H1 (cell line): ENCODE results near the gene NCF2.

ENCODE experiments used
- CBX8 ChIP-seq: fragments of 300-800, 300-1000 bp; sonication (generic); IDR thresholded peaks from 2 replicates; pipeline ENCODE4 v1.7.1; 2016; ENCODE audit warnings: low read depth, low read length, borderline replicate concordance
- CREB1 ChIP-seq: IDR thresholded peaks from 2 replicates; pipeline ENCODE4 v1.6.1; 2012; ENCODE audit warnings: inconsistent platforms
- EGR1 ChIP-seq: IDR thresholded peaks from 2 replicates; pipeline ENCODE4 v1.6.1; 2011; ENCODE audit warnings: low read depth, low read length, borderline replicate concordance
- JUN ChIP-seq: IDR thresholded peaks from 2 replicates; pipeline ENCODE4 v1.6.1; 2011; ENCODE audit warnings: low read depth, mild to moderate bottlenecking, improper control_type of control experiment, low read length
- KDM1A ChIP-seq: fragments of 200-600, 300-600 bp; sonication (generic); IDR thresholded peaks from 2 replicates; pipeline ENCODE4 v1.7.1; 2016; ENCODE audit warnings: mild to moderate bottlenecking, low read length, borderline replicate concordance
- POLR2A ChIP-seq, 2 experiments: IDR thresholded peaks; 1 replicate in 1 of 2; 2 replicates in 1 of 2; pipeline ENCODE4 v1.6.1; 2011; ENCODE audit warnings: low read depth in 2 of 2, low read length in 2 of 2, mild to moderate bottlenecking in 2 of 2; ENCODE audit errors: control extremely low read depth in 1 of 2
- SRF ChIP-seq: IDR thresholded peaks from 2 replicates; pipeline ENCODE4 v1.6.1; 2011; ENCODE audit warnings: mild to moderate bottlenecking, low read depth, low read length, moderate library complexity
- SUZ12 ChIP-seq: fragments of 200-600 bp; sonication (generic); IDR thresholded peaks from 2 replicates; pipeline ENCODE4 v1.6.1; 2012; ENCODE audit warnings: mild to moderate bottlenecking, inconsistent platforms, low read length, moderate library complexity, mixed read lengths
- TF ChIP-seq, protein P1 (sequence below), 3 experiments: IDR thresholded peaks; 1 replicate in 2 of 3; 2 replicates in 1 of 3; pipeline versions ENCODE4 v1.5.1 to v1.6.1; 2011; ENCODE audit warnings: low read length in 3 of 3, mild to moderate bottlenecking in 3 of 3, inconsistent platforms in 2 of 3, low read depth in 1 of 3, moderate library complexity in 1 of 3; ENCODE audit not compliant: insufficient read depth in 1 of 3; ENCODE audit errors: control extremely low read depth in 1 of 3
- TF ChIP-seq, protein P2 (sequence below): IDR thresholded peaks from 2 replicates; pipeline ENCODE4 v1.6.1; 2011; ENCODE audit warnings: low read depth, mild to moderate bottlenecking, low read length; ENCODE audit not compliant: insufficient read depth

DNA sequence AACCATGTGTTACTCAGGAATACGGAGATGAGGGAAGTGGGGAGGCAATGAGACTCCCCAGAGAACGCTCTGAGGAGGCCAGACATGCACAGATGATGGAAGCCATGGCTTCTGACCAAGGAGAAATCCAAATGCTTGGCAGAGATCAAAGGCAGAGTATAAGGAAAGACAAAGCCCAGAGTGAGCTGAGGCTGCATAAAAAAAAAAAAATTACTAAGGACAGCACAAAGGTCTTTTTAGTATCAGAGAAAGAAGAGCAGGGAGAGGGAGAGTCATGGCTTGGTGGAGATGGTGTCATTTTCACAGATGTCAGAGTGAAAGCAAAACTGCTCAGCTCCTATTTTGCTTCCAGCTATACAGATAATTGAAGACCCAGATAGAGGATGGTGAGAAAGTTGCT lies 8.1 kb upstream of the NCF2 start:
- TF ChIP-seq, protein P1, sequence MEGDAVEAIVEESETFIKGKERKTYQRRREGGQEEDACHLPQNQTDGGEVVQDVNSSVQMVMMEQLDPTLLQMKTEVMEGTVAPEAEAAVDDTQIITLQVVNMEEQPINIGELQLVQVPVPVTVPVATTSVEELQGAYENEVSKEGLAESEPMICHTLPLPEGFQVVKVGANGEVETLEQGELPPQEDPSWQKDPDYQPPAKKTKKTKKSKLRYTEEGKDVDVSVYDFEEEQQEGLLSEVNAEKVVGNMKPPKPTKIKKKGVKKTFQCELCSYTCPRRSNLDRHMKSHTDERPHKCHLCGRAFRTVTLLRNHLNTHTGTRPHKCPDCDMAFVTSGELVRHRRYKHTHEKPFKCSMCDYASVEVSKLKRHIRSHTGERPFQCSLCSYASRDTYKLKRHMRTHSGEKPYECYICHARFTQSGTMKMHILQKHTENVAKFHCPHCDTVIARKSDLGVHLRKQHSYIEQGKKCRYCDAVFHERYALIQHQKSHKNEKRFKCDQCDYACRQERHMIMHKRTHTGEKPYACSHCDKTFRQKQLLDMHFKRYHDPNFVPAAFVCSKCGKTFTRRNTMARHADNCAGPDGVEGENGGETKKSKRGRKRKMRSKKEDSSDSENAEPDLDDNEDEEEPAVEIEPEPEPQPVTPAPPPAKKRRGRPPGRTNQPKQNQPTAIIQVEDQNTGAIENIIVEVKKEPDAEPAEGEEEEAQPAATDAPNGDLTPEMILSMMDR (IDR thresholded peaks at IDR 0.05; ENCODE audit: control extremely low read depth in 1 of 3, insufficient read depth in 1 of 3, low read depth in 1 of 3, low read length in 3 of 3): no peak
- TF ChIP-seq KDM1A (no peak), JUN (no peak), EGR1 (no peak), SRF (no peak), SUZ12 (no peak), CREB1 (no peak), POLR2A (IDR thresholded peaks at IDR 0.05; ENCODE audit: control extremely low read depth in 1 of 2, low read depth in 2 of 2, low read length in 2 of 2) (no peak), CBX8 (no peak)
- TF ChIP-seq, protein P2, sequence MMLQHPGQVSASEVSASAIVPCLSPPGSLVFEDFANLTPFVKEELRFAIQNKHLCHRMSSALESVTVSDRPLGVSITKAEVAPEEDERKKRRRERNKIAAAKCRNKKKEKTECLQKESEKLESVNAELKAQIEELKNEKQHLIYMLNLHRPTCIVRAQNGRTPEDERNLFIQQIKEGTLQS: no peak
